Epithelial cell of esophagus (primary cell): ENCODE measurements around the gene PRICKLE4.

Source experiments
- DNase-seq: peaks from one replicate; pipeline ENCODE4 v3.0.0; 2010; ENCODE audit warnings: low read depth
- H3K4me3 ChIP-seq: 2 replicates; pipeline ENCODE4 v1.5.1; 2011; ENCODE audit warnings: mild to moderate bottlenecking, low read length, control low read depth
- TF ChIP-seq, protein P1 (sequence below): IDR thresholded peaks from 2 replicates; pipeline ENCODE4 v1.5.1; 2011; ENCODE audit warnings: low read depth, mild to moderate bottlenecking, low read length, control low read depth, inconsistent platforms; ENCODE audit not compliant: insufficient read depth; ENCODE audit errors: missing control alignments

Gene PRICKLE4

DNA sequence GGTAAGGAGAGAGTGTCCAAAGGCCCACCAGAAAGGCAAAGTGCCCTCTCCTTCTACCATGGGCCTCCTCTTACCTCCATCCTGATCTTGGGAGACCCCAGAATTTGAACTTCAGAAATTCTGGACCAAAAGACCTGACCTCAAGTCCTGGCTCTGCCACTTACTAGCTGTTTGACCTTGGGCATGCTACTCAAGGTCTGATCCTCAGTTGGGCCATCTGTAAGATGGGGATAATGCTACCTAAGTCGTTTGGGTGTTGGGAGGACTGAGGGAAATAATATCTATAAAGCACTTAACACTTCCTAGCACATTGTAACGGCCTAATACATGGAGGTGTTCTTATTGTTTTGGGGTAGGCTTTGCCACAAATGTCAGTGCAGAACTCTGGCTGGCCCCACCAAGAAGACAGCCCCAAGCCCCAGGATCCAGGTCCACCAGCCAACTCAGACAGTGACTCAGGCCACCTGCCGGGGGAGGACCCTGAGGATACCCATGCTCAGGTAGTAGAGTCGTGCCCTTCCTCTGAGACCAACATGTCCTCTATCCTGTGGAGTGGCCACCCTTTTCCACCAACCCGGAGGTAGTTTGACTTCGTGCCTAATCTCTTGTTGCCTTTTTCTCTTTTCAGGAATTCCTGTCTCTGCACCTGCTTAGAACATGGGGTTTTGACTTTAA, 2.7 kb downstream of the PRICKLE4 start:
- TF ChIP-seq, protein P1, sequence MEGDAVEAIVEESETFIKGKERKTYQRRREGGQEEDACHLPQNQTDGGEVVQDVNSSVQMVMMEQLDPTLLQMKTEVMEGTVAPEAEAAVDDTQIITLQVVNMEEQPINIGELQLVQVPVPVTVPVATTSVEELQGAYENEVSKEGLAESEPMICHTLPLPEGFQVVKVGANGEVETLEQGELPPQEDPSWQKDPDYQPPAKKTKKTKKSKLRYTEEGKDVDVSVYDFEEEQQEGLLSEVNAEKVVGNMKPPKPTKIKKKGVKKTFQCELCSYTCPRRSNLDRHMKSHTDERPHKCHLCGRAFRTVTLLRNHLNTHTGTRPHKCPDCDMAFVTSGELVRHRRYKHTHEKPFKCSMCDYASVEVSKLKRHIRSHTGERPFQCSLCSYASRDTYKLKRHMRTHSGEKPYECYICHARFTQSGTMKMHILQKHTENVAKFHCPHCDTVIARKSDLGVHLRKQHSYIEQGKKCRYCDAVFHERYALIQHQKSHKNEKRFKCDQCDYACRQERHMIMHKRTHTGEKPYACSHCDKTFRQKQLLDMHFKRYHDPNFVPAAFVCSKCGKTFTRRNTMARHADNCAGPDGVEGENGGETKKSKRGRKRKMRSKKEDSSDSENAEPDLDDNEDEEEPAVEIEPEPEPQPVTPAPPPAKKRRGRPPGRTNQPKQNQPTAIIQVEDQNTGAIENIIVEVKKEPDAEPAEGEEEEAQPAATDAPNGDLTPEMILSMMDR: no peak
- DNase-seq: no peak
- no peak overlapping the region for H3K4me3 ChIP-seq

DNA sequence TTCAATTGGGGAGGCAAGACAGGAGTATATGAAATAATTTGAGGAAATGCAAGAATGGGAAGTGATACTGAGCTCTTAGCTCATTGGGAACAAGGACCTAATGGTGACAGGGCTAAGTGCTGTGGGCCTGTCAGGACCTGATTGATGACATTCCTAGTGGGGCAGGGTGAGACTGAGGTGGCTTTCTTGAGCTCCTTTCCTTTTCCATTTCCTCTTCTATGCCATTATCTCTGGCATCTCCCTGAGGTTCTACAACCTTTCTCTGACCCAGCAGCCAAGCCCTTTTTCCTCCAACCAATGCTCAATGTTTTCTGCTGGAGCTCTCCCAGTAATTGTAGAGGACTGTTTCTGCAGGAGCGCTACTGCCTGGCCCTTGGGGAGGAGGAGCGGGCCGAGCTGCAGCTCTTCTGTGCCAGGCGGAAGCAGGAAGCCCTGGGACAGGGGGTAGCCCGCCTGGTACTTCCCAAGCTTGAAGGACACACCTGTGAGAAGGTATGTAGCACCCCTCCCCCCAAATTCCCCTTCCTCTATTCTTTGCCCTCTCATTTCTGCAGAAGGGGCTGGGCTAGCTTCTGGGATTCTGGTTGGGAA, 4.1 kb downstream of the PRICKLE4 start:
- H3K4me3 ChIP-seq: no peak overlapping the region
- DNase-seq: peak; percentile 57
- TF ChIP-seq, protein P1: no peak

DNA sequence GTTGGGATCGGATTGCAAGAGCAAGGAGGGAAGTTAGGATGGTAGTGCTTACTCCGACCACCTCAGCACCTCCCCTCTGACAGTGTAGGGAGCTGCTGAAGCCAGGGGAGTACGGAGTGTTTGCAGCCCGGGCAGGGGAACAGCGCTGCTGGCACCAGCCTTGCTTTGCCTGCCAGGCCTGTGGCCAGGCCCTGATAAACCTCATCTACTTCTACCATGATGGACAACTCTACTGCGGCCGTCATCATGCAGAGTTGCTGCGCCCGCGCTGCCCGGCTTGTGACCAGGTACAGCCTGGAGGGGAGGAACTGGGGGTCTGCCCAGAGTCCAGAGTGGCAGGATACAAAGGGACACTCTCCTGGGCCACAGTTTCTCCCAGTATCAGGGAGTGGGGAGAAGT, 4.7 kb downstream of the PRICKLE4 start:
- H3K4me3 ChIP-seq: no peak overlapping the region
- TF ChIP-seq, protein P1: no peak
- DNase-seq: no peak

DNA sequence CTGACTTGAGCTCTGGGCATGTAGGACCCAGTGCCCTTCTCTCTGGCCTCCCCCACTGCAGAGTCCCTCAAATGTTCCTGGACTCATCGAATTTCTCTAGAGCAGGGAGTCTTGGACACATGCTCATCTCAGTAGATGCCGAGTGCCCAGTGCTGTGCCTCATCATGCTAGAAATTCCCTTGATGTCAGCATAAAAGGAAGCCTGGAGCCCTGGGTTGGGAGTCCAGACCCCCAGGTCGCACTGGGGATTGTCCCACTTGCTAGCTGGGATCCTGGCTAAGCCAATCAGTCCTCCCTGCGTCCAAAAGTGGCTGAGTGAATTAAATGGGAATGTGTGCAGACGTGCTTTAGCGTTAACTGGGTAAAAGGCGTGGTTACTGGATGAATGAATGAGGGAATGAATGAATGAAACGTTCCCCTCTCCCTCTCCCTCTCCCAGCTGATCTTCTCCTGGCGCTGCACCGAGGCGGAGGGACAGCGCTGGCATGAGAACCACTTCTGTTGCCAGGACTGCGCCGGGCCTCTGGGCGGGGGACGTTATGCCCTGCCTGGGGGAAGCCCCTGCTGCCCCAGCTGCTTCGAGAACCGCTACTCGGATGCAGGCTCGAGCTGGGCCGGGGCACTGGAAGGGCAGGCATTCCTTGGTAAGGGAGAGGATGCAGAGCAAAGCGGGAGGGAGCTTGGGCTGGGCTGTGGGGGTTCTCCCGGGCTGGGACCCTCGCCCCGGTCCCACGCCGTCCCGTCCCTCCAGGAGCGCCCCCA, 5.3 kb downstream of the PRICKLE4 start:
- H3K4me3 ChIP-seq: peak overlapping the region; percentile 35
- TF ChIP-seq, protein P1: no peak
- DNase-seq: no peak

DNA sequence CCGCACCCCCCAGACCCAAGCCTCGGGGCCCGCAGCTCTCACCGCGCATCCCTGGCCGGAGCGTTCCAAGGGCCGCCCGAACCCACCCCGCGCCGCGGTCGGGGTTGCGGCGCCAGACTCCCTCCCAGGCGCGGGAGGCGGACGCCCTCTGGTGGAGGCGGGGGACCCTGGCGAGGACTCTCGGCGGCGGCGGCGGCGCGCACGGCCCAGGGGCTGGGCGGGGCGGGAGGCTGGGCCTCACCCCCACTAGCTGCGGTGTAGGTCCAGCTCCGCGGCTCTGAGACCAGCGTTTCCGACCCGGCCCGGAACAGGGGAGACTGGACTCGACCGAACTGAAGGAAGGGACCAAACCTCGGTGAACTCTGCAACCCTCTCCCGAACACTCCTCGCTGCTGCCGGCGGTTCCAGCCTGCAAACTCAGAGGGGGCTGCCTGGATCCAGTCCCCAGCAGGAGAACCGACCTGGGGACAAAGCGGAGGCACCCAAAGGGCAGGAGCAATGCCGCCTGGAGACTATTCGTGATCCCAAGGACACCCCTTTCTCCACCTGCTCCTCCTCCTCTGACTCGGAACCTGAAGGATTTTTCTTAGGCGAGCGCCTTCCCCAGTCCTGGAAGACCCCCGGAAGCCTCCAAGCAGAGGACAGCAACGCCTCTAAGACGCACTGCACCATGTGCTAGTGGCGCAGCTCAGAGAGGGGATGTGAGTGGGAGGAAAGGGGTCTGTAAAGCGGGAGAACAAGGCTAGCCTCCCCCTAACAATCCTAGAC, 6.1 kb downstream of the PRICKLE4 start:
- H3K4me3 ChIP-seq: peak overlapping the region; percentile 97
- TF ChIP-seq, protein P1: peak; percentile 37
- peak; percentile 84 for DNase-seq

DNA sequence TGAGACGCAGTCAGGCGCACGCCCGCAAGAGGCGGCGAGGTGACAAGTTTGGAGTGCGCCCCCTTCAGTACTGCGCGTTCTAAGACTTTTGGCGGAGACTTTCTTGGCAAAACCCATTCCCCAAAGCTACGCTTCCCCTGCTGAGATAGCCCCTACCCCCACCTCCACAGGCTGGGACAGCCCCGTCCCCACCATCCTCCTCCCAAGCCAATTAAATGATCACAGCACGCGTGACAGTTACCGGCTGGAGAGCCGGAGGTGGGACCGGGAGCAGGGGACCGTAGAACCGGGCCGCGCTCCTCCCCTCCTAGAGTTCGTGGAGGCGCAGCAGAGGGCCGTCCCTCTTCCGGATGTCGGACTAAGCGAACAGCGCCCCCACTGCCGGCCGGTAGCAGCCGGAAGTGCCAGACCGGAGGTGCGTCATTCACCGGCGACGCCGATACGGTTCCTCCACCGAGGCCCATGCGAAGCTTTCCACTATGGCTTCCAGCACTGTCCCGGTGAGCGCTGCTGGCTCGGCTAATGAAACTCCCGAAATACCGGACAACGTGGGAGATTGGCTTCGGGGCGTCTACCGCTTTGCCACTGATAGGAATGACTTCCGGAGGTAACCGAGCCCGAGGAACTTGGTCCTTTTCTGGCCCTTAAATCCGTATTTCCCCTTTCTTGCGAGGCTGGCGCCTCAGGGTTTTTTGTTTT, 6.8 kb downstream of the PRICKLE4 start, which contains the start of gene TOMM6:
TOMM6 (plus strand) TSS at position 476 of the 699 bp plus-strand sequence; CDS start at position 480, 4 bp downstream.
- peak within 1 kb of the TSS; percentile 97 for H3K4me3 ChIP-seq
- TF ChIP-seq, protein P1: peak; percentile 70
- peak; percentile 97 for DNase-seq
